ENCODE results near the gene SCML2. TPM values are rescaled to one million over a fixed set of nuclear protein-coding genes. Genes with fewer than 3 reads are reported as not detected.
"Not testable (repeated sequence)": the region's sequence is repeated elsewhere in the genome, so short reads cannot be mapped to it uniquely, and the experiment has no call there.

Gene SCML2
- total RNA-seq, result 4.1 TPM
- 3.4 TPM for polyA plus RNA-seq
- long read RNA-seq, donor 1, result 0 reads
- long read RNA-seq, donor 2, result 0 reads
- long read RNA-seq, donor 3, full-length matches to known transcripts, result 1 of 1 reads
- long read RNA-seq, donor 3, partial matches to known transcripts, result 0 of 1 reads
- long read RNA-seq, donor 3, other reads (novel, unspliced or antisense), result 0 of 1 reads
- long read RNA-seq, donor 4, result 0 reads
- long read RNA-seq, donor 5, result 0 reads
- long read RNA-seq, donor 6, full-length matches to known transcripts, result 1 of 1 reads
- long read RNA-seq, donor 6, partial matches to known transcripts, result 0 of 1 reads
- long read RNA-seq, donor 6, other reads (novel, unspliced or antisense), result 0 of 1 reads
- long read RNA-seq, donor 7, full-length matches to known transcripts, result 1 of 1 reads
- long read RNA-seq, donor 7, partial matches to known transcripts, result 0 of 1 reads
- long read RNA-seq, donor 7, other reads (novel, unspliced or antisense), result 0 of 1 reads
- long read RNA-seq, donor 8, full-length matches to known transcripts, result 1 of 1 reads
- long read RNA-seq, donor 8, partial matches to known transcripts, result 0 of 1 reads
- long read RNA-seq, donor 8, other reads (novel, unspliced or antisense), result 0 of 1 reads
- long read RNA-seq, donor 9, full-length matches to known transcripts, result 1 of 1 reads
- long read RNA-seq, donor 9, partial matches to known transcripts, result 0 of 1 reads
- long read RNA-seq, donor 9, other reads (novel, unspliced or antisense), result 0 of 1 reads
- long read RNA-seq, donor 10, result 0 reads

DNA sequence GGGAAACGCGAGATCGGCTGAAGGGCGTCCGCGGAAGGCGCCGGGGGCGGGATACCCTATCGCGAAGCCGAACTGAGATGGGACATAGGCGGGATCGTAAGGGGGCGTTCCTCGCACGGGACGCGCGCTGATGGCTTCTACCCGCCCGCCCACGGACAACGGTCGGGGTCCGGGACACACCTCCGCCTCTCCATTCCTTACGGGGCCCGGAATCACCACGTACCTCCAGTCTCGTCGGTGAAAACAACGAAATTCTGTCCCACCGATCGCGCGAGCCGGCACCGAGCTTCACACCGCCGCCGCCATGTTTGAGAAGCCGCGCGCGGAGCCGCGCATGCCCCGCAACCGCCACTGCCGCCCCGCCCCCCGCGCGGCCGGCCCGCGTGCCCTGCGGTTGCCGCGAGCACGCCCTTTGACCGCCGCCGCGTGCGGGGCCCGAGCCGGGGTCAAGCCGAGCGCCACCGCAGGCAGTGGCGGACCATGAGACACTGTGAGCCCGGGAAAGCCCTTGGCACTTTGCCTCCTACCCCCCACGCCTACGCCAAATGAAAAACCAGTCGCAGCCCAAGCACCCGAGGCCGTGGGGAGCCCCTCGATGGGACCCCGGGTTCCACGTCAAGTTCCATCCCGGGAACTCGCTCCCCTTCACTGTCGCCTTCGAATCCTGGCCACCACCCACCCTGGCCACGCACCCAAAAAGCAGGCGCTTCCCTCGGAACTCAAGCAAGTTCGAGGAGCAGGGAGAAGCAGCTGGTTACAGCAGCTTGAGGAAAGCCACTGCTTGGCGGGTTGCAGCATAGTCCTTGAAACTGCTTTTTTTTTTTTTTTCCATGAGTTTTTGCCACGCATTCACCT, at the start of gene SCML2:
TSS of gene SCML2 (minus strand) at position 320 of the 855 bp plus-strand sequence. CDS start 20,617 bp downstream, outside the sequence.
- DNase-seq (ENCODE audit: low read depth in 6 of 9, low spot score in 9 of 9), result peak in 5 of 9 donors; percentile 10 to 42 (median 11)
- peaks cover 0 to 5% of the 10 kb centered on the region in 2 donors for H3K4me1 ChIP-seq (ENCODE audit: control insufficient read depth in 2 of 2, insufficient read depth in 2 of 2, low read length in 2 of 2)
- H3K36me3 ChIP-seq (ENCODE audit: control insufficient read depth in 2 of 2, insufficient read depth in 2 of 2, low read length in 1 of 2), result no peaks in the 10 kb centered on the region
- peaks cover 0 to 19% of the 10 kb centered on the region in 2 donors for H3K27me3 ChIP-seq (ENCODE audit: control insufficient read depth in 2 of 2, insufficient read depth in 1 of 2, low read length in 1 of 2)
- peak within 1 kb of the TSS; percentile 56 to 61 for H3K4me3 ChIP-seq (ENCODE audit: low read length in 2 of 2)
- no peaks in the 10 kb centered on the region for H3K9me3 ChIP-seq (ENCODE audit: control insufficient read depth in 2 of 2, insufficient read depth in 1 of 2, low read length in 1 of 2)
- no peak within 1 kb of the TSS for H3K27ac ChIP-seq (ENCODE audit: low read depth in 1 of 2, low read length in 1 of 2)
- WGBS, result under 1% methylated on average over 82 of the region's 92 CpGs

DNA sequence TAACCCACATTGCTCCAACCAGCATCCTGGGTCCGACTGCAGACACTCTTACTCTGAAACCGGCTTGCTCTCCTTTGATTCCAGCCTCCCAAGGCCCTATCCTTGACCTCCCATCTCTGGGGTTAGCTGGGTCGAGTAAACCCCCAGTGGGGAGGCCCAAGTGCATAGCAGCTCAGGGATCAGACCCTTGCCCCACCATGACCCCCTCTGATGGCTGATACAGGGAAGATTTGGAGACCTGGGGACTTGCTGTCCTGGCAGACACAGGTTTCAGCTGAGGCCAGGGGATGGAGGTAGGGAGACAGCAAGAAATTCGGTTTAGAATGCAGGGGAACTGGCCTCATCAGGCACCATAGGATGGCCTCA, 47.3 kb upstream of the SCML2 start:
- H3K4me3 ChIP-seq (ENCODE audit: low read length in 2 of 2), result no peak overlapping the region
- H3K27me3 ChIP-seq (ENCODE audit: control insufficient read depth in 2 of 2, insufficient read depth in 1 of 2, low read length in 1 of 2), result no peaks in the 10 kb centered on the region
- WGBS, result 93% methylated on average over 4 of the region's 4 CpGs
- no peak overlapping the region for H3K27ac ChIP-seq (ENCODE audit: low read depth in 1 of 2, low read length in 1 of 2)
- DNase-seq (ENCODE audit: low read depth in 6 of 9, low spot score in 9 of 9), result no peak
- no peaks in the 10 kb centered on the region for H3K9me3 ChIP-seq (ENCODE audit: control insufficient read depth in 2 of 2, insufficient read depth in 1 of 2, low read length in 1 of 2)
- no peaks in the 10 kb centered on the region for H3K4me1 ChIP-seq (ENCODE audit: control insufficient read depth in 2 of 2, insufficient read depth in 2 of 2, low read length in 2 of 2)
- no peaks in the 10 kb centered on the region for H3K36me3 ChIP-seq (ENCODE audit: control insufficient read depth in 2 of 2, insufficient read depth in 2 of 2, low read length in 1 of 2)

DNA sequence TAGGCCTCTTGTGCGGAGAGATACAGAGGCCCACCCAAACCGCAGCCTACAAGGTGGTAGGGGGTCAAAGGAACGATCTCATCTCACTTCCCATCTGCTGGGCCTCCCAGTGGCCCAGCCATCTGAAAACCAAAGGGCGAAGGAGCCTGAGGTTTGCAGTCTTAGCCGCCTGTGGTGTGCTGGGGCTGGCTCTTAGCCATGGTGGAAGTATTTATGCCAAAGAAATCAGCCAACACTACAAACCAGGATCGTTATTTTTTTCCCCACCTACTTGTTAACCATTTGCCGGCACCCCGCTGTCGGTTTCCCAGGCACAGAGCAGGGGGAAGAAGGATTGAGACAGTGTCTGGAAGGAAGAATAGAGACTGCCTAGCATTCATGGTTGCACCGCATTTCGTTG, 40.0 kb upstream of the SCML2 start:
- no peaks in the 10 kb centered on the region for H3K9me3 ChIP-seq (ENCODE audit: control insufficient read depth in 2 of 2, insufficient read depth in 1 of 2, low read length in 1 of 2)
- H3K4me3 ChIP-seq (ENCODE audit: low read length in 2 of 2), result no peak overlapping the region
- 92% methylated on average over 11 of the region's 11 CpGs for WGBS
- no peak for DNase-seq (ENCODE audit: low read depth in 6 of 9, low spot score in 9 of 9)
- H3K27me3 ChIP-seq (ENCODE audit: control insufficient read depth in 2 of 2, insufficient read depth in 1 of 2, low read length in 1 of 2), result no peaks in the 10 kb centered on the region
- H3K27ac ChIP-seq (ENCODE audit: low read depth in 1 of 2, low read length in 1 of 2), result no peak overlapping the region
- H3K36me3 ChIP-seq (ENCODE audit: control insufficient read depth in 2 of 2, insufficient read depth in 2 of 2, low read length in 1 of 2), result no peaks in the 10 kb centered on the region
- no peaks in the 10 kb centered on the region for H3K4me1 ChIP-seq (ENCODE audit: control insufficient read depth in 2 of 2, insufficient read depth in 2 of 2, low read length in 2 of 2)

DNA sequence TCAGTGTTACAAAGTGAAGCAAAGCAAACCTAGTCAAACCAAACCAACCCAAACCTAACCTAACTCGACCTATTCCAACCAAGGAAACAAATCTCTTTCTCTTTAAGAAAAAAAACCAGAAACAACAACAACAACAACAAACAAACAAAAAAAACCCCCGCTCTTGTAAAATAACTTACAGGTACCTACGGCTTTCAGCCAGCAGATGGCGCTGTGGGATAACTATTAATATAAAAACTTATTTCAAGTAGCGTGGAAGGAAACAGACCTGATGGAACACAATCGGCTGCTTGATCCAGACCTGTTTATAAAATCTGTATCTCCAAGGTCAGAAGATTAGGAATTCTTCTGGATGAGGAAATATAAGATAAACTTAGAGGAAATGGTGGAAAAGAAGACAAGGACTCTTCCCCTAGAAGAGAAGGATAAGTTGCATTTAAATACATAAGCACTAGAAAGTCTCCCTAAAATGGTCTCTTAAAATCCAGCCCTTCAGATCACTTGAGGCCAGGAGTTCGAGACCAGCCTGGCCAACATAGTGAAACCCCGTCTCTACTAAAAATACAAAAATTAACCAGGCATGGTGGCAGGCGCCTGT, 36.6 kb upstream of the SCML2 start:
- no peaks in the 10 kb centered on the region for H3K27me3 ChIP-seq (ENCODE audit: control insufficient read depth in 2 of 2, insufficient read depth in 1 of 2, low read length in 1 of 2)
- H3K27ac ChIP-seq (ENCODE audit: low read depth in 1 of 2, low read length in 1 of 2), result no peak overlapping the region
- no peak overlapping the region for H3K4me3 ChIP-seq (ENCODE audit: low read length in 2 of 2)
- no peaks in the 10 kb centered on the region for H3K4me1 ChIP-seq (ENCODE audit: control insufficient read depth in 2 of 2, insufficient read depth in 2 of 2, low read length in 2 of 2)
- no peaks in the 10 kb centered on the region for H3K36me3 ChIP-seq (ENCODE audit: control insufficient read depth in 2 of 2, insufficient read depth in 2 of 2, low read length in 1 of 2)
- 31% methylated on average over 9 of the region's 9 CpGs for WGBS
- H3K9me3 ChIP-seq (ENCODE audit: control insufficient read depth in 2 of 2, insufficient read depth in 1 of 2, low read length in 1 of 2), result no peaks in the 10 kb centered on the region
- DNase-seq (ENCODE audit: low read depth in 6 of 9, low spot score in 9 of 9), result peak in 8 of 9 donors; percentile 27 to 76 (median 44)

DNA sequence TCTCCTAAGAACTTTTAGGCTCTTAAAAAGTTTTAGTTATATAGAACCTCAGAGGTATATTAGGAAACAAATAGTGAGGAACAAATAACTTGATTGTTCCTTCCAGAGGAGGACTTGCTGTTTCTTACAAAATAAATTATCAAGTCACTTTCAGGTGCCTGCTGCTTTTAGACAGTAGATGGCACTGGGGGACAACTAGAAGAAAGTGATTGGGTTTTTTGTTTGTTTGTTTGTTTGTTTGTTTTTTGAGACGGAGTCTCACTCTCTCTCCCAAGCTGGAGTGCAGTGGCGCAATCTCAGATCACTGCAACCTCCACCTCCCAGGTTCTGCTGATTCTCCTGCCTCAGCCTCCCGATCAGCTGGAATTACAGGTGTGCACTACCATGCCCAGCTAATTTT, 35.5 kb upstream of the SCML2 start:
- Histone ChIP-seq H3K27me3 (ENCODE audit: control insufficient read depth in 2 of 2, insufficient read depth in 1 of 2, low read length in 1 of 2) (no peaks in the 10 kb centered on the region), H3K4me1 (ENCODE audit: control insufficient read depth in 2 of 2, insufficient read depth in 2 of 2, low read length in 2 of 2) (no peaks in the 10 kb centered on the region), H3K4me3 (ENCODE audit: low read length in 2 of 2) (no peak overlapping the region), H3K36me3 (ENCODE audit: control insufficient read depth in 2 of 2, insufficient read depth in 2 of 2, low read length in 1 of 2) (no peaks in the 10 kb centered on the region), H3K27ac (ENCODE audit: low read depth in 1 of 2, low read length in 1 of 2) (no peak overlapping the region), H3K9me3 (ENCODE audit: control insufficient read depth in 2 of 2, insufficient read depth in 1 of 2, low read length in 1 of 2) (no peaks in the 10 kb centered on the region)
- WGBS, result 70% methylated on average over 3 of the region's 3 CpGs
- no peak for DNase-seq (ENCODE audit: low read depth in 6 of 9, low spot score in 9 of 9)

DNA sequence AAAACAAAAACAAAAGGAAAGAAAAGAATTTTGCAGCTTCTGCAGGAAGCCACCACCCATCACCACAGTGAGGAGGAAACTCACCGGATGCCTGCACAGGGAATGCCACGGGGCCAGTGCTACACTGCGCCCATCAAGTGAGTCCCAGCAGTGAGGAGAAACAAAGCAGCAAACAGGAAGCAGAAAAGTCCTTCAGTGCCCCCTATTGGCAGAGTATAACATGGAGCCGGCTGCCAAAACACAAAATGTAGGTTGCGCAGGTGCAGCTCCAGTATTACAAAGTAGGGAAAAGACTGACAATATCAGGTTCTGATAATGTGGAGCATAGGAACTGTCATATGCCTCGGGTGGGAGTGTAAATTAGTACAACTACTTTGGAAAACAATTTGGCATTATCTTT, 23.3 kb upstream of the SCML2 start:
- 15% methylated on average over 6 of the region's 6 CpGs for WGBS
- no peaks in the 10 kb centered on the region for H3K27me3 ChIP-seq (ENCODE audit: control insufficient read depth in 2 of 2, insufficient read depth in 1 of 2, low read length in 1 of 2)
- H3K36me3 ChIP-seq (ENCODE audit: control insufficient read depth in 2 of 2, insufficient read depth in 2 of 2, low read length in 1 of 2), result no peaks in the 10 kb centered on the region
- no peaks in the 10 kb centered on the region for H3K4me1 ChIP-seq (ENCODE audit: control insufficient read depth in 2 of 2, insufficient read depth in 2 of 2, low read length in 2 of 2)
- no peaks in the 10 kb centered on the region for H3K9me3 ChIP-seq (ENCODE audit: control insufficient read depth in 2 of 2, insufficient read depth in 1 of 2, low read length in 1 of 2)
- no peak overlapping the region for H3K4me3 ChIP-seq (ENCODE audit: low read length in 2 of 2)
- DNase-seq (ENCODE audit: low read depth in 6 of 9, low spot score in 9 of 9), result peak in 5 of 9 donors; percentile 3 to 63 (median 21)
- no peak overlapping the region for H3K27ac ChIP-seq (ENCODE audit: low read depth in 1 of 2, low read length in 1 of 2)

DNA sequence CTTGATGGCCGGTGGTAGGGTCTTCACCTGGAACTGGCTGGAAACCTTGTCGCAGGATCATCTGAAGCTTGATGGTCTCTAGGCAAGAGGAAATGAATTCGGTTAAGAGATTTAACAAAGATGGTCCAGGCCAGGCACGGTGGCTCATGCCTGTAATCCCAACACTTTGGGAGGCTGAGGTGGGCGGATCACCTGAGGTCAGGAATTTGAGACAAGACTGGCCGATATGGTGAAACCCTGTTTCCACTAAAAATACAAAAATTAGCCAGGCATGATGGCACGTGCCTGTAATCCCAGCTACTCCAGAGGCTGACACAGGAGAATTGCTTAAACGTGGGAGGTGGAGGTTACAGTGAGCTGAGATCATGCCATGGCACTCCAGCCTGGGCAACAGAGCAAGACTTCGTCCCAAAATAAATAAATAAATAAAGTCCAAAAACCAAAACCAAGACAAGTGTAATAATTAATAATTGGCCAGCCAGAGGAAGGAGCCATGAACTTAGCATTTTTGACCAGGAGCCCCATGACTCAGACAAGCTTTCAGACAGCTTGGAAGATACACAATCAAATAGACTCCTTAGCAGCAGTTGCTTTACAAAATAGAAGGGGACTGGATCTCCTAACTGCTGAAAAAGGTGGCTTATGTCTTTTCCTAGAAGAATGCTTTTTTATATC, 20.8 kb upstream of the SCML2 start:
- not testable (repeated sequence) for H3K36me3 ChIP-seq (ENCODE audit: control insufficient read depth in 2 of 2, insufficient read depth in 2 of 2, low read length in 1 of 2); H3K27ac ChIP-seq (ENCODE audit: low read depth in 1 of 2, low read length in 1 of 2); H3K4me3 ChIP-seq (ENCODE audit: low read length in 2 of 2); H3K27me3 ChIP-seq (ENCODE audit: control insufficient read depth in 2 of 2, insufficient read depth in 1 of 2, low read length in 1 of 2); H3K9me3 ChIP-seq (ENCODE audit: control insufficient read depth in 2 of 2, insufficient read depth in 1 of 2, low read length in 1 of 2); H3K4me1 ChIP-seq (ENCODE audit: control insufficient read depth in 2 of 2, insufficient read depth in 2 of 2, low read length in 2 of 2); DNase-seq (ENCODE audit: low read depth in 6 of 9, low spot score in 9 of 9)
- WGBS, result 96% methylated on average over 9 of the region's 9 CpGs

DNA sequence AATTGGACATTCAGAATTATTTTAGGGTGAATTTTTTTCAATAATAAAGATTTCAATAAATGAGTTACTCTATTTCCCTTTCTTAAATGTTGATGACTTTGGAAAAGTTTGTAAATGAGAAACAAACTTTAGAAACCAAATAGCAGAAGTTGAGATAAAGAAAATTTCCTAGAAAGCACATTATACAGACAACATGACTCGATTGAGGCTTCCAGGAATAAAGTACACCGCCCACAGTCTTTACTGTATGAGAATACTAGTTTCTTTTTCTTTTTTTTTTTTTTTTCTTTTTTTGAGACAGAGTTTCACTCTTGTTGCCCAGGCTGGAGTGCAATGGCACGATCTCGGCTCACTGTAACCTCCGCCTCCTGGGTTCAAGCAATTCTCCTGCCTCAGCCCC, 14.6 kb upstream of the SCML2 start:
- not testable (repeated sequence) for H3K27ac ChIP-seq (ENCODE audit: low read depth in 1 of 2, low read length in 1 of 2); H3K36me3 ChIP-seq (ENCODE audit: control insufficient read depth in 2 of 2, insufficient read depth in 2 of 2, low read length in 1 of 2); H3K9me3 ChIP-seq (ENCODE audit: control insufficient read depth in 2 of 2, insufficient read depth in 1 of 2, low read length in 1 of 2); H3K27me3 ChIP-seq (ENCODE audit: control insufficient read depth in 2 of 2, insufficient read depth in 1 of 2, low read length in 1 of 2); DNase-seq (ENCODE audit: low read depth in 6 of 9, low spot score in 9 of 9); H3K4me3 ChIP-seq (ENCODE audit: low read length in 2 of 2); H3K4me1 ChIP-seq (ENCODE audit: control insufficient read depth in 2 of 2, insufficient read depth in 2 of 2, low read length in 2 of 2)
- 76% methylated on average over 5 of the region's 5 CpGs for WGBS
